ENCODE measurements around the gene BZW2.
A peak's percentile ranks its signal among the peaks of the same experiment; 100 is the strongest.

BZW2 gene

DNA sequence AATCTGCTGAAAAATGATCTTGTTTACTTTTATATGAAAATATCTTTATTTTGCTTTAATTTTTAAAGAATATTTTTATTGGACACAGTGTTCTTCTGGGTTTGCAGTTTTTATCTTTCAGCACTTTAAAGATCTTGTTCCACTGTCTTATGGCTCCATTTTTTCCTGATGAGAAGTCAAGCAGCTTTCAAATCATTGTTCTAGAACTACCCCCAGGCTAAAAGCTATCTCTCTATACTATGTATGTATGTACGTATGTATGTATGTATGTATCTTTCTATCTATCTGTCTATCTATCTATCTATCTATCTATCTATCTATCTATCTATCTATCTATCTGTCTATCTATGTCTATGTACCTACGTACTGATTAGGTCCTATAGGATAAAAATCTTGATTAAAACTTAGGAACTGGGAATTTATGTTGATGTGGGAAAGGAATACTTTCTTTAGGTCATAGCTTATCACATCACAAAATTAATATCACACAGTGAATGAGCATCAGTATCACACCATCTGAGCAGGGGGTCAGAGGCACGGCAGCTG, 72.2 kb downstream of the BZW2 start:
- DNase-seq (ENCODE audit: low spot score): no peak

DNA sequence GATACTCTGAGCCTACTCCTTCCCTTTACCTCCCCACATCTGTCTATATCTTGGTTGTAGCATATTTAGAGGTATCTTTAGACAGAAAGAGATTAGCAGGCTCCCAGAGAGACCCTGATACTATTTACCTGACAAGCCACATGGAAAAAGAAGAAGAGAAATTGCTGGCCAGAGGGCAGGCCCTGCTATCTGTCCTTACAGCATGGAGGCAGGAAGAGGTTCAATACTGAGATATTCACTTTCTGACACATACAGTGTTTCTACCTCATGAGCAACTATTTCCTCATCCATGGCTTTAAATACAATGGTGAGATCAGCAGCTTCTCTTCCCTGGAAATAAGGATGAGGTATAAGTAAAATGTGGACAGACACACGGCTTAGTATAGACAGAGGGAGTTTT, 73.7 kb downstream of the BZW2 start:
- no peak for DNase-seq (ENCODE audit: low spot score)

DNA sequence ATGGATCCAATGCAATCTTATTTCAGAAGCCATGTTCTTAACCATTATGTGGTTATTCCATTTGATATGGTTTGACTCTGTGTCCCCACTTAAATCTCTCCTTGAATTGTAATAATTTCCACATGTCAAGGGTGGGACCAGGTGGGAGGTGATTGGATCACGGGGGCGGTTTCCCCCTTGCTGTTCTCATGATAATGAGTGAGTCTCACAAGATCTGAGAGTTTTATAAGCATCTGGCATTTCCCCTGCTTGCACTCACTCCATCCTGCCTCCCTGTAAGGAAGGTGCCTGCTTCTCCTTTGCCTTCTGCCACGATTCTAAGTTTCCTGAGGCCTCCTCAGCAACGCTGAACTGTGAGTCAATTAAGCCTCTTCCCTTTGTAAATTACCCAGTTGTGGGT, 75.6 kb downstream of the BZW2 start:
- DNase-seq (ENCODE audit: low spot score): no peak

DNA sequence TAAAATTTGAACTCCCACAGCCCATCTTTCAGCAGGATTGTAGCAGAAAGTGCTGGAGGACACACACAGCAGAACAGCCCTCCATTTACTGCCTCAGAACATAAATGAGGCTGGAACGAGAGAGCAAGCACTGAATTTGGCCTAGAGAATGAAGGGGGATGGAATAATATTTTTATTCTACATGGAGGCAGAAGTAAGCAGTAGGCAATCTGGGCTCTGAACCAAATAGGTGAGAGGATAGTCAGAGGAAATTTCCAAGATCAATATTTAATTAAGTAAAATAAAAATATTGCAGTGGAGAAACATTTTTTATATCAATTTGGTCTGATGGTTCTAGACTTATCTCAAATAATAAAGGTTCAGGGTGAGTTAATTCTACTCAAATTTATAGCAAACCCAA, 78.4 kb downstream of the BZW2 start:
- no peak for DNase-seq (ENCODE audit: low spot score)

DNA sequence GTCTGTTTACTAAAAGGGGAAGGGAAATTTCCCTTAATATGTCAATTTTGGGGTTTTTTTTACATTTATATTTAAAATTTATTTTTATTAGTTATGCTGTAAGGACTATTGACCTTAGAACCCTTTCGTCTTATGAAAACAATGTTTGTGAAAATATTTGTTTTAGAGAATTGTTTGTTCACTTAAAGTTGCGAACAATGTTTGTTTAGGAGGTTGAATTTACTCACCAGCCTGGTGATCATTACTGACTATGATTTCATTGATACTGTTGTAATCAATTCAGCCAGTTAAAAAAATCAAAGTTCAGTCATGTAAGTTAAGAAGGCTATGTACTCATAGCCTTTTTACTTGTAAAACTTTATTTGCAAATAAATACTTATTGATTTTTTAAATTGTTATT, 80.2 kb downstream of the BZW2 start:
- DNase-seq (ENCODE audit: low spot score): no peak

DNA sequence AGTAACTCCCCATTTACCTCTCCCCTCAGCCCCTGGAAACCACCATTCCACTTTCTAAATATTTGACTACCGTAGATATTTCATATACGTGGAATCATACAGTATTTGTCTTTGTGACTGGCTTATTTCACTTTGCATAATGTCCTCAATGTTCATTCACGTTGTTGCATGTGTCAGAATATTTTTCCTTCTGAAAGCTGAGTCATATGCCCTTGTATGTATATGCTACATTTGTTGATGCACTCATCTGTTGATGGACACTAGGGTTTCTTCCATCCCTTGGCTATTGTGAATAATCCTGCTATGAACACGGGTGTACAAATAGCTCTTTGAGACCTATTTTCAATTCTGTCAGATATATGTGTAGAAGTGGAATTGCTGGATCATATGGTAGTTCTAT, 81.8 kb downstream of the BZW2 start:
- no peak for DNase-seq (ENCODE audit: low spot score)

DNA sequence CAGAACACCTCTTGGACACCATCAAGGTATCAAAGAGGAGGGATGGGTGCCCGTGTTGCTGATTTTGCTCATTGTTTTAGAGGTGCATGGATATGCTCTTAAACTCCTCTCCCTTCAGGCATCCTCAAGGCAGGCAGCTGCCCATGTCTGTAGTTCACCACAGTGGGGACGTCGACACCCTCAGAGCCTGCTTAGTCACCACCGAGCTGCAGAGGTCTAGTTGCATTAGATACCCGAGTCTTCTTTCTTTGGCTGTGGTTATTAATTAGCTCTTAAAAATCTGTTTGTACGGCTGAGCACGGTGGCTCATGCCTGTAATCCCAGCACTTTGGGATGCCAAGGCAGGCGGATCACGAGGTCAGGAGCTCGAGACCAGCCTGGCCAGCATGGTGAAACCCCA, 82.8 kb downstream of the BZW2 start:
- DNase-seq (ENCODE audit: low spot score): no peak

DNA sequence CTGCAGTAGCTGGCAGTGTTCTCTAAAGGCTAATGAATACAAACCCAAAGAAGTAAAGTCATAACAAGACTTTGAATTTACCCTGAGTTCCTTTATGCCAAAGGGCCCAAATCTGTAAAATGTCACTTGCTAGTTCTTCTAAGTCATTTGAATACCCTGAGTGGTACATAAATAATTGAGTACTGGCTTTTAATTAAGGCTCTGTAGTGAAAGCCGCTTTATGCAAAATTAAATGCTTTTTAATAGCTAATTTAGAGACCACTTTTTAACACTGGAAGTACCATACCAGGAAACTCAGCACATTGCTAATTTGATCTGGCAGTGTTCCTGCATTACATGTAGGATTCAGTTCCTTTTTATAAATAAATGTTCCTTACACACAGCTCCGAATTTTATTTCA, 83.6 kb downstream of the BZW2 start:
- DNase-seq (ENCODE audit: low spot score): no peak

DNA sequence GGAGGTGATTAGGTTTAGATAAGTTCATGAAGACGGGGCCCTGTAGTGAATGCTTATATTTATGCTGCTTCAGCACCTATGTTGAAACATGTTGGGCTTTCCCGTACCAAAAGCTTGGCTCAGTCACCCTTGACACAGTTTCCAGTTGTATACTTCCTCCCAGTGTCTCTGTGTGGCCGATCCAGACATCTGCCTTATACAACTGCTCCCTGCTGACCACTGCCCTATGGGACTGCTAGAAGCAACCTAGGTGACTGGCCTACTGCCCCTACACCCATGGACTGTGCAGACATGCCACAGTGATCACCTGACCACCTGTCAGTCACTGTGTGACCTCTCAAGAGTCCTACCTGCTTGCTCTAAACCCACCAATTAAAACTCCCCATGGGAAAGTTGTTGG, 85.0 kb downstream of the BZW2 start:
- no peak for DNase-seq (ENCODE audit: low spot score)

DNA sequence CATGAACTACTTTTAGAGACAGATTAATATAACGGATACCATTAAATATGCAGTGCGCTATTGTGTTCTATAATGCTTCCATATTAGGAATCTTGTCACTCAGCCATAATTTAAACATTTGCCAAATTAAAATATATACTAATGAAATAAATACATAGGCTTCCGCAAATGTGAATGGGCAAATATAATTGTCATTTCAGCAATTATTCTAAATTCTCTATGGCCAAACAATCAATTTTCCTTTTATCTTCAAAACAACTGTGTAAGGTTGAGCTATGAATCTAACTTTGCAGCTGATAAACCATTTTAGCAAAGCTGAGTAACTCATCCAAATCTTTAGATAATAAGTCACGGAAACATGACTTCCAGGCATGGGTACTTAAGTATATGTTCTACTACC, 86.8 kb downstream of the BZW2 start:
- DNase-seq (ENCODE audit: low spot score): no peak

DNA sequence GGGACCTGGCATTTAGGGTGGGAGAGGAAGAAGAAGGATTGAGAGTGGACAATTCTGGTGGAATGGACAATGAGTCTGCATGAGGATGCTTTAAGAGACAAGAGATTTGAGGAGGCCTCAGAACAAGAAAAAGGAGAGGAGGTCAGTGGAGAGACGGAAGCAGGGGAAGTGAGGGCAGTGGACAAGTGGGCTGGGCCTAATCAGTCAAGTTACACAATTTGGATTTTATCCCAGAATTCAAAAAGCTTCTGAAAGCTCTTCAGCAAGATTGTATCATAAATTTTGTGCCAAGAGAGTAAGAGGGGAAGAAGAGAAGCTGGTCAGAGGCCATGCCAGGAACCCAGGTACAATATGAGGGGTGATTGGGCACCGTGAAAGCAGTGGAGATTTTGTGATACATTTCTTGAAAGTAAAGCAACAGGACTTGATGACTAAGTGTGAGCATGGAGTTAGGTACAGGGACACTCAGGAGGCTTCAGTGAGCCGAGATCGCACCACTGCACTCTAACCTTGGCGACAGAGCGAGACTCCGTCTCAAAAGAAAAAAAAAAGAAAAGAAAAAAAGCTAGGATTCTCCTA, 88.3 kb downstream of the BZW2 start:
- no peak for DNase-seq (ENCODE audit: low spot score)

DNA sequence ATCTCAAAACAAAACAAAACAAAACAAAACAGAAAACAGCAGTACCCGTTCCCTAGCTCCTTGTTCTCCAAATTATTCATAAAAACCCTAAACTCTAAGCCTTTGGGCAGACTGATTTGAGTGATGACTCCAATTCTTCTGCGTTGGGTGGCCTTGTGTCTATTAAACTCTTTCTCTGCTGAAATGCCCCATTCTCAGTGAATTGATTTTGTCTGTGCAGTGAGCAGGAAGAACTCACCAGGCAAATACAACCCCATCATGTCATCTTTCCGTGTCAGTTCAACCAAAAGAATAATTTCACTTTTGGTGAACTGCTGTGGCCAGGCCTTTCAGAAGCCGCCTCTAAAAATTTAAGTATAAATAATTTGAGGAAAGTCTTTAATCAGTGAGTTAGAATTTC, 89.0 kb downstream of the BZW2 start:
- no peak for DNase-seq (ENCODE audit: low spot score)

DNA sequence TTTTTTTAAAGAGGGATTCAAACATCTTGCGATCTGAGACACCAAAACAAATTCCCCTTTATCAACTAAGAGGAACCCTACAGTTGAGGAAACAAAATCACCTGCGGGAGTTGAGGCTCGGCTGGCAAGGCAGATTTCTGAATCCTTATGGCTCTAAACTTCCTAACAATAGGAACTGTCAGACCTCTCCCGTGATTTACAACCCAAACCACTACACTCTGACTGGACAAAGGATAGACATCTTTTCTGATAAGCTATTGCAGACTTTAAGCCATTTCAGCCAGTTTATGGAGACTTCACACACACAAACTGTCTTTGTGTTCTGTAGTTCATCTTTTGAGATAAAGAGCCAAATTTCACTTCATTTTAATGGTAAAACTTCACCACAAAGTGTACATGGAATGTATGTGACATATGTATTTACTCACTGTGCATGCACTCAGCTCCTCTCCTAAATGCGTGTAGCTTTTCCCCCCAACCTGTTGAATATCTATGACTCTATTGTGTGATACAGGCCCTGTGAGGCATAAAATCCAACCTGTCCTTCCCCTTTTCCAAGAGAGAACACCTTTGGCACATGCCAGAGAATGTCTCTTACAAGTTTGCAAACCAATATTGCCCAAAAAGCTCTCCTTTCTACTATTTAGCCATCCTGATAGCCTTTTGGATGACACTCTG, 92.2 kb downstream of the BZW2 start:
- DNase-seq (ENCODE audit: low spot score): no peak

DNA sequence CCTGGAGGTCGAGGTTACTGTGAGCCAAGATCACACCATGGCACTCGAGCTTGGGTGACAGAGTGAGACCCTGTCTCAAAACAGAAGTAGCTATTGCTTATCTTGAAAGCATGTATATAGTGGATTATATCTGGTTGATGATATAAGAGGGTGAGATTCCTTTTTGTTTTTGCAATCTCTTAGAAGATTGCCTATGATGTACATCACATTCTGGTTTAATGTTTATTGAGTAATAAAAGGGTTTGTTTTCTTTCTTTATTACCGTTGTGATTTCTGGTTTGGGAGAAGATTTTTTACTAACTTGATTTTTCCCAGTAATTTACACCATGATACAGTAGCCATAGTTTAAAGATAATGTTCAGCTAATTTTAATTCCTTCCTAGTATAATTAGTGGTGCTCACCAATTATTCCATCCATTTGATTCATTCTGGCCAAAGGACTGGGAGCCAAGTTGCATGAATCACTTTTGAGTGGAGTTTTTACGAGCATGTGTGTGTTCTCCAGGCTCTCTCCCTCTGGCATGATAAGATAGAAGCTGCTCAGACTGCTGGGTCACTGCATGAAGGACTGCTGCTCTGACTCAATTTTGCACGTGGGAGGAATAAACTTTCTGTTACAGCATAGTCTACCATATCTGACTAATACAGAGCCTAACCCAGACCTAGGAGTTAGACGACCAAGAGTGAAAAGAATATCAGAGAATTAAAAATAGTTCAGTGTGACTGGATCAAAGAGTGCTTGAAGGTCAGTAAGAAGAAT, 94.1 kb downstream of the BZW2 start:
- peak; percentile 91 for DNase-seq (ENCODE audit: low spot score)

DNA sequence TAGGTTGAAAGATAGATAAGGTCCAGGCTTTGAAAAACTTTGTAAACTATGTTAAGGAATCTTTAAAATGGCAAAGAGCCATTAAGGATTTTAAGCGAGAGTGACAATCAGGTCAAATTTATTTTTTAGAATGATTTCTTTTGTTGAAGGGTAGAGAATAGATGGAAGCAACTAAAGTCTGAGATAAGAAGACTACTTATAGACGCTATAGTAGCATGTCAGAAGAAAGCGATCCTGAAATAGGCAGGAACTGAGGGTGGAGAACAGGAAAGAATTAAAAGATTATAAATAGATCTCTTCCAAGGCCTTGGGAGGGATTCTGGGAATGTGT, 94.6 kb downstream of the BZW2 start:
- DNase-seq (ENCODE audit: low spot score): no peak

DNA sequence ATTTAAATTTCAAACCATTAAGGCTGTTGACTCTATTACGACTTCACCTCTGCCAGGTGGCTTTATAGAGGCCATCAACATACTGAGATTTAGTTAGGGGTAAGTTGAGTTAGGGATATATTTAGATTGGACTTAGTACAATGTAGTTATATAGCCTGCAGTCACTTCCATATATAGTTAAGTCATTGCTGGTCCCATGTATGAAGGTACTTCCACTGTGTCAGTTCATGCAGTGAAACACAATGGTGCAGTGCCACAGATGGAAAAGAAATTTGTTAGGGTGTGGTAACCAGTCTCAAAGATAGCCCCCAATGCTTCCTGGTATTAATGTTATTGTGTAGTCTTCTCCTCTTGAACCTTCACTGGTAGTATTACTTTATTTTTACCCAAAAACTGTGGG, 95.0 kb downstream of the BZW2 start:
- DNase-seq (ENCODE audit: low spot score): no peak

DNA sequence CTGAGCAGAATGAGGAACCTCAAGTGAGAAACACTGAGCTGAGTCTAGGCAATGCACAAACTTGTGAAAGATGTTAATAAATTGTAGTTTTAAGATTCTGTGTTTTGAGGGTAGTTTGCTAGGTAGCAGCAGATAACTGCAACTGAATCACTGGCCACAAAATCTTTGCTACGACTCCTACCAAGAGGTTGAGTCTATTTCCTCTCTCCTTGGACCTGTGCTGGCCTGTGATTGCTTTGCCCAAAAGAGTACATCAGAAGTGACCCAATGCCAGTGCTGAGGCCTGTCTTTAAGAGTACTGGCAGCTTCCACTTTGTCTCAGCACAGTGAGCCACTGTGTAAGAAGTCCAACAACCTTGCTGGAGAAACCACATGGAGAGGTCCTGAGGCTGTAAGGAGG, 95.7 kb downstream of the BZW2 start:
- DNase-seq (ENCODE audit: low spot score): no peak

DNA sequence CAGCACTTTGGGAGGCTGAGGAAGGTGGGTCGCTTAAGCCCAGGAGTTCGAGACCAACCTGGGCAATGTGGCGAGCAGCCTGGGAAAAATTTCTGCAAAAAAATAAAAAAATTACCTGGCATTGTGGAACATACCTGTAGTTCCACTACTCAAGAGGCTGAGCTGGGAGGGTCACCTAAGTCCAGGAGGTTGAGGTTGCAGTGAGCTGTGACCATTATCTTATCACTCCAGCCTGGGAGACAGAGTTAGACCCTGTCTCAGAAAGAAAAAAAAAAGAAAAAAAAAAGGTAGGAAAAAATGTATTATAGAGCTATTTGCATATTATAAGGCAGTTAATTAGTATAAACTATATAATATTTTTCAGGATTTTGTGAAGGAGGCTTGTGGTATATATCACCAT, 96.6 kb downstream of the BZW2 start:
- no peak for DNase-seq (ENCODE audit: low spot score)

DNA sequence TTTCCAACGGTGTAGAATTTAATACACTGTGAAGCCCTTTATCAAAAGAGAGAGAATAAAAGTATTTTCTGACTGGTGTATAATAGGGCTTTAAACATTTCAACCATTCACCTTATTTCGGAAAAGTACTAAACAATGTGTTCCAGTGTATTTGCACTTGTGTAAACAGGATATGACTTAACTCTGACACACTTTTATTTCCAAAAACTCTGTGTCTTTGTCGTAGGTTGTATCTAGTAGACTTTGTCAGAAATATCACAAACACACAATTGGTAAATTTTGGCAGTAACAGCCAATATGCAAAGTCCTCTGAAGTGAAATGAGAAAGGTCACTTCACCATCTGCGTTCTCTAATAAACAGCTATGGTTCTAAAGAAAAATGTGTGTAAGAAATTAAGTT, 97.3 kb downstream of the BZW2 start:
- DNase-seq (ENCODE audit: low spot score): no peak

DNA sequence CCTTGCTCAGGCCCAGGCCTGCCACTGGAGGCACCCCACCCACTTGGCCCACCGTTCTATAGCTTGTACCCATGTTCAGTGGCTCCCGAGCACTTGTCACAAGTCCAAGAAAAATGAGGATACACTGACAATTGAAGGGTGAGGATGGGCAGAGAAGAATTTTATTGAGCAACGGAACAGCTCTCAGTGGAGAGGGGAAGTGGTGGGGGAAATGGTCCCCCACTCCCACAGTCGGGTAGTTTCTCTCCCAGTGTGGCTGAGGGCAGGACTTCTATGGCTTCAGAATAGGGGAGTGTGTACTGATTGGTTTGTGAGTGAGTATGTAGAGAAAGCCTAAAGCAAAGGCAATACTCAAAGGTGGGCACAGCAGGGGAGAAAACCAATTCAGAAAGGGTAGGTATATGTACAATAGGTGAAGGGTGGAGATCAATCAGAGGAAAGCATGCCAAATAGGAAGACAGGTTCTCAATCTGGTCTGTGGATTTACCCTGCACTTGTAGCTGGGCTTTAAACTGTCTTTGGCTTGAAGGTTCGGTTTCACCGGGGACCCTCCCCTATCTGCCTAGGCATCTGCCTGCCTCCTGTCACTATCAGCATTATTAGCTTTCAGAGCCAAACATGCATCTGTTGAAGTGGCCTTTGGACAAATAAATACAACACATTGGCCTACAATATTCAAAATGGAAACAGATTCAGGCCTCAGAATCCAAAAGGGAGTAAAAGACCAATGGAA, 98.7 kb downstream of the BZW2 start:
- DNase-seq (ENCODE audit: low spot score): no peak

DNA sequence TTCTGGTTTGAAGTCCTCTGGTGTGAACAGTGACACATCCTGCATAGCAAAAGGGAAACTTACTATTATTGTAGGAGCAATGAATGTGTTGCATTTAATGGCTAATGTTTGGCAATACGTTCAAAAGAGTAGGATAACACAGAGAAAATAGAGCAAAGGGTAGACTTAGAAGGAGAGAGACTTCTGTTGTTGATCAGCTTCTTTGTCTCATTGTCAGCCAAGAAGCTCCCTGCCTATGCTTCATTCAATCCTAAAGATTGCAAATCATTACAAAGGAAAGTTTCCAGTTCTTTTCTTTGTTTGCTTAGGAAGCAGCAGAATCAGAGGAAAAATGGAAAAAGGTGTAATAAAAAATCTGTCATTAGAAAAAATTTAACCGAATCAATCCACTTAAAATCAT, 99.7 kb downstream of the BZW2 start:
- DNase-seq (ENCODE audit: low spot score): no peak

DNA sequence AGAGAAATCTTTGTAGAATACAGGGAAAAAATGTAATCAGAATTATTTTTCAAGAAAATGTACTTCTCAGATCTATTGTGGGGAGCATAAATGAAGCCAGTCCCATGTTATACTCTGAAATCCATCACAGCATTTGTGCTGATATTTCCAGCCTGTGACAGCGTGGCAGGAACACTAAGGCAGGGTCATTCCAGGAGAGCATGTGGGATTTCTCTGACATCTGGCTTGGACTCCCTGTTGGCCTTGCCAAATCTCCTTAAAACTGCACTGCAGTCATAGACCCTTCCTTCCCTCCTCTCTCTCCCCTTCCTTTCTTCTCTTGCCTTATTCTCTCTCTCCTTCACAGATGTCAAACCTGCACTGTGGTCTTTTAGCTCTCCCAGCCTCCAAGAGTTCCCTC, 101.1 kb downstream of the BZW2 start:
- peak; percentile 26 for DNase-seq (ENCODE audit: low spot score)
